ENCODE data around the gene C10orf53. TPM values are rescaled to one million over a fixed set of nuclear protein-coding genes. Genes with fewer than 3 reads are reported as not detected.

The C10orf53 gene
- 0.03 TPM in 1 of 2 replicates, not detected in the other for polyA plus RNA-seq (2012; rRNA removed)
- not detected in 2 replicates for polyA plus RNA-seq (2012; cell fraction: cytosol; rRNA removed)
- polyA plus RNA-seq (2012; cell fraction: nucleus; rRNA removed), result not detected in 2 replicates

DNA sequence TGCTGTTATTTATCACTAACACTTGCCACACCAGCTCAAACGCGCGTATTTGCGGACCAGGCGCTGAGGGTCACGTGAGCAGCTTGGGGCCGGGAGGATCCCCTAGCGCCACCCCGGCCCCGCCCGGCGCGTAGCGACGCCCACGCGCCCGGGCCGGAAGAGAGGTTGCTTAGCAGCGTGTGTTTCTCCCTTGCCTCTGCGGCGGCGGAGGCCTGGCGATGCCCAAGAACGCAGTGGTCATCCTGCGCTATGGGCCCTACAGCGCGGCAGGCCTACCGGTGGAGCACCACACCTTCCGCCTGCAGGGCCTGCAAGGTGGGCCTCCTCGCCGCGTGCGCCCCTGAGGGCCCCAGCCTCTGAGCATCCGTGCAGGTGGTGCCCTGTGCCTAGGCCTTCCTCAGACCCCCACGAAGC is at the start of gene C10orf53:
C10orf53 (plus strand) TSS at position 172 of the 414 bp plus-strand sequence; CDS start at position 219, 47 bp downstream.
- Histone ChIP-seq H3K27me3 (ENCODE audit: insufficient read depth) (no peaks in the 10 kb centered on the region), H2AFZ (ENCODE audit: low read depth) (peak within 1 kb of the TSS; percentile 71; the same call in 1 of the 2 replicates), H3F3A (replicated peaks; ENCODE audit: insufficient read depth) (no peaks in the 10 kb centered on the region), H3K9ac (no peak within 1 kb of the TSS), H4K20me1 (ENCODE audit: insufficient read depth) (no peaks in the 10 kb centered on the region), H3K4me3 (ENCODE audit: low read depth in 2 of 2, low read length in 1 of 2) (peak within 1 kb of the TSS; percentile 46 to 53), H3K79me2 (ENCODE audit: insufficient read depth) (no peaks in the 10 kb centered on the region), H3K4me2 (peak within 1 kb of the TSS; percentile 72), H3K4me1 (ENCODE audit: control insufficient read depth in 1 of 2, insufficient read depth in 2 of 2, low read depth in 1 of 2, low read length in 1 of 2) (peaks cover 0 to 10% of the 10 kb centered on the region in 2 experiments; a peak in 1 of 4 replicates), H3K36me3 (replicated peaks in 1 of 2; ENCODE audit: control insufficient read depth in 1 of 2, insufficient read depth in 2 of 2, low read length in 1 of 2) (no peaks in the 10 kb centered on the region), H3K9me2 (no peaks in the 10 kb centered on the region), H3K9me3 (no peaks in the 10 kb centered on the region), H3K27ac (ENCODE audit: low read depth in 2 of 2, low read length in 1 of 2) (peak within 1 kb of the TSS in 1 of 2 experiments; percentile 45; a peak in 1 of 4 replicates)
- 29% methylated on average over 21 of the region's 36 CpGs for WGBS (ENCODE audit: low lambda C conversion rate)
- DNase-seq, result peak; percentile 95
- TF ChIP-seq TEAD4 (IDR thresholded peaks at IDR 0.05; ENCODE audit: borderline replicate concordance, insufficient read depth), result no peak
- TF ChIP-seq, protein P1, sequence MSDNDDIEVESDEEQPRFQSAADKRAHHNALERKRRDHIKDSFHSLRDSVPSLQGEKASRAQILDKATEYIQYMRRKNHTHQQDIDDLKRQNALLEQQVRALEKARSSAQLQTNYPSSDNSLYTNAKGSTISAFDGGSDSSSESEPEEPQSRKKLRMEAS (IDR thresholded peaks at IDR 0.05; ENCODE audit: low read depth), result peak; percentile 45; the same call in 1 of the 2 replicates
- no peak for TF ChIP-seq EP300 (IDR thresholded peaks at IDR 0.05; ENCODE audit: borderline replicate concordance in 1 of 2, low read depth in 1 of 2, low read length in 1 of 2)
- no peak for TF ChIP-seq RCOR1 (IDR thresholded peaks at IDR 0.05; ENCODE audit: low read length)
- no peak for TF ChIP-seq JUND (IDR thresholded peaks at IDR 0.05)
- TF ChIP-seq RAD21 (IDR thresholded peaks at IDR 0.05; ENCODE audit: low read length), result no peak
- TF ChIP-seq RFX5 (IDR thresholded peaks at IDR 0.05; ENCODE audit: low read length), result no peak
- TF ChIP-seq MXI1 (IDR thresholded peaks at IDR 0.05; ENCODE audit: low read depth, low read length), result peak; percentile 88
- TF ChIP-seq USF1 (IDR thresholded peaks at IDR 0.05; ENCODE audit: borderline replicate concordance, low read depth), result peak; percentile 92
- TF ChIP-seq, protein P2, sequence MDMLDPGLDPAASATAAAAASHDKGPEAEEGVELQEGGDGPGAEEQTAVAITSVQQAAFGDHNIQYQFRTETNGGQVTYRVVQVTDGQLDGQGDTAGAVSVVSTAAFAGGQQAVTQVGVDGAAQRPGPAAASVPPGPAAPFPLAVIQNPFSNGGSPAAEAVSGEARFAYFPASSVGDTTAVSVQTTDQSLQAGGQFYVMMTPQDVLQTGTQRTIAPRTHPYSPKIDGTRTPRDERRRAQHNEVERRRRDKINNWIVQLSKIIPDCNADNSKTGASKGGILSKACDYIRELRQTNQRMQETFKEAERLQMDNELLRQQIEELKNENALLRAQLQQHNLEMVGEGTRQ (IDR thresholded peaks at IDR 0.05; ENCODE audit: borderline replicate concordance, low read depth, low read length), result peak; percentile 69
- POLR2A ChIA-PET, result no interaction called here
- CTCF ChIA-PET, result interaction anchor here (1.0 kb wide), 1 partner anchor 97 kb away, joined by 3 read pairs; no protein-coding TSS in a partner anchor

DNA sequence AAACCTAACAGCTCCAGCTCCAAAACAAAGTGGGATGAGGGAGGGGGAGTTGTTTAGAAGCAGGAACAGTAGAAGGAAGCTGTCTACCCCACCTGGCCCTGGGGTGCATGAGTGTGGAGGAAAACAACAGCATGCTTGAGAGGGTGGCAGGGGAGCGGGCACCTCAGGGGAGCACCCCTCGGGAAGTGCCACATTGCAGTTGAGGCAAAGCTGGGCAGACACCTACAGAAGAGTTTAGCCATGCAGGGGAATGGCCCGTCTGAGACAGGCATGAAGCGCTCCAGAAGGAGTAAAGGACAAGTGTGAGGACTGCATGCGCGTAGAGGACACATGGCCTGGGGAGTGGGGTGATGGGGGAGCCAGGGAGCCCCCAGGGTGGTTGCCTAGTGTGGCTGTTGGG is 47.5 kb upstream of the C10orf53 start:
- H3K9me2 ChIP-seq, result no peaks in the 10 kb centered on the region
- POLR2A ChIA-PET, result no interaction called here
- no peak overlapping the region for H3K4me3 ChIP-seq (ENCODE audit: low read depth in 2 of 2, low read length in 1 of 2)
- CTCF ChIA-PET, result interaction anchor here (0.7 to 1.2 kb wide), 3 partner anchors 10 to 39 kb away, joined by 3 read pairs; no protein-coding TSS in a partner anchor
- H3K27me3 ChIP-seq (ENCODE audit: insufficient read depth), result no peaks in the 10 kb centered on the region; the same call in 1 of the 2 replicates
- no peaks in the 10 kb centered on the region for H4K20me1 ChIP-seq (ENCODE audit: insufficient read depth)
- peaks cover 0 to 36% of the 10 kb centered on the region in 2 experiments; a peak in 2 of 4 replicates for H3K4me1 ChIP-seq (ENCODE audit: control insufficient read depth in 1 of 2, insufficient read depth in 2 of 2, low read depth in 1 of 2, low read length in 1 of 2)
- no peaks in the 10 kb centered on the region for H3K9me3 ChIP-seq
- WGBS (ENCODE audit: low lambda C conversion rate), result 75% methylated on average over 6 of the region's 6 CpGs
- no peaks in the 10 kb centered on the region for H3F3A ChIP-seq (replicated peaks; ENCODE audit: insufficient read depth)
- no peak for TF ChIP-seq EZH2phosphoT487 (IDR thresholded peaks at IDR 0.05; ENCODE audit: borderline replicate concordance, low read depth)
- TF ChIP-seq MXI1 (IDR thresholded peaks at IDR 0.05; ENCODE audit: low read depth, low read length), result no peak
- no peak for TF ChIP-seq POLR2AphosphoS5 (IDR thresholded peaks at IDR 0.05; ENCODE audit: low read depth, low read length)
- no peak for TF ChIP-seq JUND (IDR thresholded peaks at IDR 0.05)
- no peak for TF ChIP-seq MEF2A (IDR thresholded peaks at IDR 0.05; ENCODE audit: borderline replicate concordance, low read depth)
- TF ChIP-seq, protein P2 (IDR thresholded peaks at IDR 0.05; ENCODE audit: borderline replicate concordance, low read depth, low read length), result no peak
- TF ChIP-seq YY1 (IDR thresholded peaks at IDR 0.05; ENCODE audit: low read depth), result no peak
- no peak for TF ChIP-seq NRF1 (IDR thresholded peaks at IDR 0.05; ENCODE audit: low read depth, low read length)
- TF ChIP-seq GATA2 (CRISPR knock-in tag; IDR thresholded peaks at IDR 0.05), result no peak
- no peak for TF ChIP-seq SIN3A (IDR thresholded peaks at IDR 0.05; ENCODE audit: borderline replicate concordance, low read depth, low read length)
- no peak for TF ChIP-seq RAD21 (IDR thresholded peaks at IDR 0.05; ENCODE audit: low read length)
- no peak for TF ChIP-seq FOSL2 (IDR thresholded peaks at IDR 0.05; ENCODE audit: borderline replicate concordance, low read depth)
- H2AFZ ChIP-seq (ENCODE audit: low read depth), result no peak overlapping the region
- no peak overlapping the region for H3K4me2 ChIP-seq
- H3K27ac ChIP-seq (ENCODE audit: low read depth in 2 of 2, low read length in 1 of 2), result no peak overlapping the region
- no peaks in the 10 kb centered on the region for H3K79me2 ChIP-seq (ENCODE audit: insufficient read depth)
- DNase-seq, result no peak
- no peaks in the 10 kb centered on the region for H3K36me3 ChIP-seq (replicated peaks in 1 of 2; ENCODE audit: control insufficient read depth in 1 of 2, insufficient read depth in 2 of 2, low read length in 1 of 2)
- H3K9ac ChIP-seq, result no peak overlapping the region
